Retinal pigment epithelial cell (primary cell): ENCODE data around the gene MPRIP.
A peak's percentile ranks its signal among the peaks of the same experiment; 100 is the strongest.

Source experiments
- DNase-seq: peaks from one replicate; pipeline ENCODE4 v3.0.0-alpha.2; 2010; ENCODE audit warnings: low read depth
- H3K4me3 ChIP-seq: 2 replicates; pipeline ENCODE4 v1.5.1; 2011; ENCODE audit warnings: mild to moderate bottlenecking, low read length, control low read depth, moderate library complexity
- CTCF ChIP-seq: conservative IDR thresholded peaks from 2 replicates; pipeline ENCODE4 v1.5.1; 2011; ENCODE audit warnings: low read depth, low read length, control low read depth, inconsistent platforms

The MPRIP gene

GRCh38 chr17:17041018-17041521 lies 1.2 kb upstream of the MPRIP start:
- TF ChIP-seq CTCF = no peak
- no peak for DNase-seq
- H3K4me3 ChIP-seq = no peak overlapping the region

GRCh38 chr17:17041571-17042383 lies 480 bp upstream of the MPRIP start:
- peak overlapping the region; percentile 52 for H3K4me3 ChIP-seq
- DNase-seq = peak; percentile 85
- no peak for TF ChIP-seq CTCF

GRCh38 chr17:17042851-17043460 lies 699 bp downstream of the MPRIP start:
- H3K4me3 ChIP-seq = peak overlapping the region; percentile 92
- TF ChIP-seq CTCF = no peak
- no peak for DNase-seq

GRCh38 chr17:17043461-17044271 lies 1.4 kb downstream of the MPRIP start:
- no peak for DNase-seq
- H3K4me3 ChIP-seq = peak overlapping the region; percentile 92
- no peak for TF ChIP-seq CTCF

- no peak for TF ChIP-seq CTCF
- peak overlapping the region; percentile 92 for H3K4me3 ChIP-seq
- no peak for DNase-seq
Measured at GRCh38 chr17:17044846-17045561, 2.7 kb downstream of the MPRIP start.

- no peak for DNase-seq
- H3K4me3 ChIP-seq = no peak overlapping the region
- no peak for TF ChIP-seq CTCF
Measured at GRCh38 chr17:17048106-17048505, 5.8 kb downstream of the MPRIP start.
